HG02642 (cell line): ENCODE measurements around the gene IYD.
"Not testable (repeated sequence)": the region's sequence is repeated elsewhere in the genome, so short reads cannot be mapped to it uniquely, and the experiment has no call there.

Experiments
- ATAC-seq: cut with Tn5 transposase; IDR thresholded peaks from one replicate; pipeline ENCODE4 v1.9.1; 2021; ENCODE audit warnings: mild to moderate bottlenecking; ENCODE audit not compliant: unreplicated experiment, poor library complexity

The IYD gene

DNA sequence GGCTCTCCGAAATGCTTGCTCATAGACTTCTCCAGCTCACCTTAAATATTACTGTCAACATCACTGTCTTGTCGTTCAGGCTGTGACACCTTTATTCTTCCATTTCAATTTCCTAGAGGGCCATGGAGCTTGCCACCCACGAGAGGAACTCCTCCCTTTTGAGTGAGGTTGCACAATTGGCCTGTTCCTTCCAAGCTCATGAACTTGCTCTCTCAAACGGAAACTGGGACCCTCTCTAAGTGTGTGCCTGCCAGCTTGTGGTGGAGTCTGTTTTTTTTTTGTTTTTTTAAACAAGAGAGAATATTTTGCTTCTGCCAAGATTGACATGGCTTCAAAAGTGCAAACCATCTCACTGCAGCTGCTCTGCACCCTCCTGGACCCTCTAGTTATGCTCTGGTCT, 19.3 kb upstream of the IYD start:
- ATAC-seq: no peak

DNA sequence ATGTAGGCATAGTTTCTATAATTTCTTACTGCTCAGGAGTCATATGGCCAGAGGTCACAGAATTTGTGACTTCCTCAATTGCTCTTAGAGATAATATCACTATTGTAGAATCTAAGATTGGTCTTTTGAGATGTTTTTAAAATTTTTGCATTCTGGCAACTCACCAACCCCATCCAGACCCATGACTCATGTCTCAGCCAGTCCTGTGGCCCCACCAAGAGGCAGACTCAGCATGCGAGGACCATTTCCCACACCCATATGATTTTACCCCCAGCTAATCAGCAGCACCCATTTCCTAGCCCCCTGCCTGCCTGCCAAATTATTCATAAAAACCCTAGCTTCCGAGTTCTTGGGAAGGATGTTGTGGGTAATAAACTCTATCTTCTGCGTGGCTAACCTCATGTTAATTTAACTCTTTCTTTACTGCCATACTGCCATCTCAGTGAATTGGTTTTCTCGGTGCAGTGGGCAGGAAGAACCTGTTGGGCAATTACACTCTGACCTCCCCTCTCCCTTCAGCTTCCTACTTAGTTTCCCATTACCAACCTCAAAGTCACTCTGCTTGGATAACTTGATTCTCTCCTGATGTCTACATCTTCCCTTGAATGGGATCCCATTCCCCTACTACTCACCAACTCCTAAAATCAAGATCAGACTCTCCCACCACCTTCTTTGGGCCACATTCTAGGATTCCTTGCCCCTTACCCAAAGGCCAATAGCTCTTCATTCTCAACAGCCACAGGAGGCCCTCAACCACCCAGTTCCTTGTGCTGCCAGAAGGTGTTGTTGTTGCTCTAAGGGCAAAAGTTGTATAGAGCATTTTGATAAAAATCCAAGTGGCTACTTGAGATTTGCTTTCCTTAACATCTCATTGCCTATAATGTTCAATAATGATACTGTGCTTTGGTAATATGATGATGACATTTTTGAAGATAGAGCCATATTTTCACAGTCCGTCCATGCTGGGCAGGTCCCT, 16.2 kb upstream of the IYD start:
- no peak for ATAC-seq

- no peak for ATAC-seq
These were observed 15.4 kb upstream of the IYD start for GRCh38 chr6:150353445-150353844.

- ATAC-seq: no peak
These were observed 13.8 kb upstream of the IYD start for GRCh38 chr6:150354754-150355571.

DNA sequence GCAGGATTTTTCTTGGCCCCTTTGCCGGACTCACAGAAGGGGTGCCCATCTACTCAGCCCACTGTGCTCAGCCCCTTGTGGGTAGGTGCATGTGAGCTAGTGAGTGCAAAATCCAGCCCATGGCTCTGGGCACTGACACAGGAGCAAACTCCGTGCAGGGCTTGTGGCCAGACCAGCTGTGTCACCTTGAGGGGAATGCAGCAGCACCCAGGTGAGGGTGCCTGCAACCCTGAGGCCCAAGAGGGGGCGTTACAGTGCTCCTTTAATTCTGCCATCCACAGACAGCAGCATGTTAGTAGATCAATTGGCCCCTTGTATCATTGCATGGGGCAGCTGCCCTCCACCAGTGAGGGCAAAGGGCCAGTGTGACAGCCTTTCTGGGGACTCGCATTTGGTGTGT, 12.9 kb upstream of the IYD start:
- ATAC-seq: no peak

- ATAC-seq: no peak
These were observed 6.9 kb upstream of the IYD start for GRCh38 chr6:150361876-150362275.

DNA sequence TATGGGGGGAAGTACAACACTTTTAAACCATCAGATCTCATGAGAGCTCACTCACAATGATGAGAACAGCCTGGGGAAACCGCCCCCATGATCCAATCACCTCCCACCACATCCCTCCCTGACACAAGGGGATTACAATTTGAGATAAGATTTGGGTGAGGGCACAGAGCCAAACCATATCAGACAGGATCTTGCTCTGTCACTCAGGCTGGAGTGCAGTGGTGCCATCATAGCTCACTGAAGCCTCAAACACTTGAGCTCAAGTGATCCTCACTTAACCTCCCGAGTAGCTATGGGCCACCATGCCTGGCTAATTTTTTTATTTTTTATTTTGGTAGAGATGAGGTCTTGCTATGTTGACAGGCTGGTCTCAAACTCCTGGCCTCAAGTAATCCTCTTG, 5.1 kb upstream of the IYD start:
- no peak for ATAC-seq

GRCh38 chr6:150366118-150366778, 2.6 kb upstream of the IYD start:
- no peak for ATAC-seq

DNA sequence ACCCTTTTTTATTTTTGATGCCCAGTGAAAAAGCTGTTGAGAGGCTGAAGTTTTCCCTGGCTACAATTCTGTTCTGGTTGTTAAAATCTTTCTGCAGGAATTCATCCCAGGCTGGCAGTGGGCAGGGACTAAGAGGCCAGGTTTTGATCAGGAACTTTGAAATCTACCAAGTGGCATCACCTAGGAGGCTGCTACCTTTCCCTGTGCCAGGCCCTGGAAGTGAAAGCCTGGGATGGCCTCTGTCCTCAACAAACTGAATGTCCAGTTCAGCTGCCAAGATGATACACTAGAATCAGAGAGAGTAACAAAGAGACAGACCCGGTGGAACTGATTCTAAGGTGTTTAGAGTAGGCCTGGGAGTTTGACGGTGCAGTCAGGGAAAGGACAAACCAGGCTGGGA, 596 bp downstream of the IYD start:
- no peak for ATAC-seq

DNA sequence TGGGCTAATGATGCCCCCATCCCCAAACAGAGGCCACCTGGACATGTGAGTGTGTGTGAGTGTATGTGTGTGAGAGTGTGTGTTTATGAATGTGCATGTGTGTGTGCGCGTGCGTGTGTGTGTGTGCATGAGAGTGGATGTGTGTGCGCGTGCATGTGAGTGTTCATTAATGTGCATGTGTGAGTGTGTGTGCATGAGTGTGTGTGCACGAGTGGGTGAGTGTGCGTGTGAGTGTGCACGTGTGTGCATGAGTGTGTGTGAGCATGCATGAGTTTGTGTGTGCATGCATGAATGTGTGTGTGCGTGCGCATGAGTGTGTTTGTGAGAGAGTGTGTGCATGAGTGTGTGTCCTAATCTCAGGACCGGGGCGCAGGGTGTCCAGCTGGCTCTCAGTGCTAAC, 1.3 kb downstream of the IYD start:
- no peak for ATAC-seq

DNA sequence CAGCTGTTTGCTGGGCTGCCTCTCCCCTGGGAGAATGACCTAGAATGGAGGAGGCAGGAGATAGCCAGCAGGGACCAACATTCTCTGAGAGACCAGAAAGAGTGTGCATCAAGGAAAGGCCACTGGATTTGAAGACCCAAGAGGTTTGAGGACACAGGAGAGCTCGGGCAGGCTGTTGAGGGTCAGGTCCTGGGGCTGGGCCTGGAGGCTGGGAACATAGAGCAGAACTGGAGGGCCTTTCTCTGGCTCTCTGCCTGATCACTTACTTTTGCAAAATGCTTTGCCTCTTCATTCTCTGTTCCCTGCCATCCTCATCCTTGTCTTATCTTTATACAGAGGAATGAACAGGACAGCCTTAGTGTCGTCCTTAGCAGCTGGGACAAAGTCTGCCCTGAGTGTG, 2.5 kb downstream of the IYD start:
- no peak for ATAC-seq

- no peak for ATAC-seq
These were observed 3.2 kb downstream of the IYD start for GRCh38 chr6:150372051-150372450.

GRCh38 chr6:150373260-150373701, 4.5 kb downstream of the IYD start:
- no peak for ATAC-seq

- ATAC-seq: not testable (repeated sequence)
These were observed 5.5 kb downstream of the IYD start for GRCh38 chr6:150374346-150374745.

GRCh38 chr6:150377211-150377781, 8.5 kb downstream of the IYD start:
- ATAC-seq: no peak

GRCh38 chr6:150380256-150380655, 11.4 kb downstream of the IYD start:
- ATAC-seq: no peak

GRCh38 chr6:150382171-150382570, 13.4 kb downstream of the IYD start:
- ATAC-seq: no peak

- ATAC-seq: no peak
These were observed 22.6 kb downstream of the IYD start for GRCh38 chr6:150391414-150391813.

DNA sequence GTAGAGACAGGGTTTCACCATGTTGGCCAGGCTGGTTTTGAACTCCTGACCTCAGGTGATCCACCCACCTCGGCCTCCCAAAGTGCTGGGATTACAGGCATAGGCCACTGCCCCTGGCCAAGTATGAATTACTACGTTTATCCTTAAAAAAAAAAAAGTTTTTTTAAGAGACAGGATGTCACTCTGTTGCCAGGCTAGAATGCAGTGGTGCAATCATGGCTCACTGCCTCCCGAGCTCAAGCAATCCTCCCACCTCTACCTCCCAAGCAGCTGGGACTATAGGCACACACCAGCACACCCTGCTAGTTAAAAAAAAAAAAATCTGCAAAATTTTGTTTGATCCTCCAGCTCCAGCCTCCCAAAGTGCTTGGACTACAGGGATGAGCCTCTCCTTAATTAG, 23.1 kb downstream of the IYD start:
- ATAC-seq: no peak

DNA sequence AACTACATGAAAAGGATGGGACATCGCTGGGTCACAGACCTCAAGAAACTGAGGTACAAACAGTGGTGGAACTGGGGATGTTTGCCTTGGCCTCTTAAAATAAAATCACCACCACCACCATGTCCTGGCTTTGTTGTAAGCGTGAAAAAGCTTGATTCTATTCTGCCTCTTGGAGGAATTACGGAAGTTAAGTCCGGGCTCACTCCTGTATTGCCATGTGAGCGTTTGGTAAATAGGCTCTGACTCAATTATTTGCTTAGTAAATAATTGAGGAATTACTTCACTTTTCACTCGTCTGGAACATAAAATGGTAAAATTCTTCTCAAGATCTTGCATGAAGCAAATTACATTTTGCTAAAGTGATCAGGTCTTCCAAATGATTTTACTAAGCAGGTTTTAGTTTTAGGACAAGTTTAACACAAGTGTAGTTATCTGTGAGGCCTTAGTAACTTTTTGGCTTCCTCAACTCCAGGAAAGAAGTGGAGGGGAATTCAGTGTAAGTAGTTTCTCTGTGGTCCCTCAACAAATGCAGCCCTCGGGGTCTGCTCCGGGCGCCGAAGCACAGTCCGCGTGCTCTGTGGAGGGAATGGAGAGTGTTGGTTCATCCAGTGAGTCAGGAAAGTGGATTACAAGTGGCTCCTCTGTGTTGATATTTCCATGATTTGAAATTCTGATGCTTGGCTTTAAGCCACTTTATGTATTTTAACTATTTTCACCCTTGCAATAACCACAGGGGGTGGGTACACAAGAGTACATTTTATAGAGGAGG, 23.8 kb downstream of the IYD start:
- no peak for ATAC-seq
